Smooth muscle cell of the brain vasculature (primary cell): ENCODE results near the gene SPTSSB.

Source experiments
- DNase-seq: peaks from one replicate; pipeline ENCODE4 v3.0.0-alpha.2; 2012; ENCODE audit warnings: low read depth, low spot score

The SPTSSB gene

DNA sequence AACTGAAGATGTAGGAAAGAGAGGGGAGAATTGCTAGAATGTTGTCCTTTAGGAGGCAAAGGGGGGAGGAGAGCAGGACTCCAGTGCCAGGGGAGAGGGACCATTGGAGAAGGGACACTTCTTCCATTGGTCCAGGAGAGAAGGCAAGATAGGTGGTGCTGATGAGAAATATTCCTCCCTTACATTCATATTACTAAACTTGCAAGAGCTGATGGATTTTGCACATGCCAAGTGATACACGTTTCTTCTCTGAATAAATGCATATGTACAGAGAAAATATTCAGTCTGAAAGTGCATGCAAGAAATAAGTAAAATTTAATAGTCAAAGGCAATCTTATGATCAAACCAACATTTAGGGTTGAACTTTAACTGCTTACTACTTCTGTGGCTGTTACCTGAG, 21.5 kb upstream of the SPTSSB start:
- no peak for DNase-seq

DNA sequence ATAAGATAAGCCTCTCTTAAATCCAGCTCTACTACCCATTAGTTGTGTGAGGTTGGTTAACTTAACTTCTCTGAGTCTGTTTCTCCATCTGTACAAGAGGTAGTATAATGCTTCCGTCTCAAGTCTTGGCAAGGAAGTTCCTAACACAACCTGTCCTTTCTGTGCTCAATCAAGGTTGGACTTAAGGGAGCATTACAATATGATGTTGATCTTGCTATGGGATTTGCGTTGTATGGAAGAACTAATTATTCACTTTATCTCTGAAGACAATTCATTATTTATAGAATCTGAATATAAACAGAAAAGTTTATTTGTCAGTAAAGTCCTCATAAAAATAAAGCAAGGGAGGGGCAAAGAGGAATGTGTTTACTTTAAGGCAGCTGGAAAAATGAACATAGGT, 18.9 kb upstream of the SPTSSB start:
- DNase-seq, result no peak

DNA sequence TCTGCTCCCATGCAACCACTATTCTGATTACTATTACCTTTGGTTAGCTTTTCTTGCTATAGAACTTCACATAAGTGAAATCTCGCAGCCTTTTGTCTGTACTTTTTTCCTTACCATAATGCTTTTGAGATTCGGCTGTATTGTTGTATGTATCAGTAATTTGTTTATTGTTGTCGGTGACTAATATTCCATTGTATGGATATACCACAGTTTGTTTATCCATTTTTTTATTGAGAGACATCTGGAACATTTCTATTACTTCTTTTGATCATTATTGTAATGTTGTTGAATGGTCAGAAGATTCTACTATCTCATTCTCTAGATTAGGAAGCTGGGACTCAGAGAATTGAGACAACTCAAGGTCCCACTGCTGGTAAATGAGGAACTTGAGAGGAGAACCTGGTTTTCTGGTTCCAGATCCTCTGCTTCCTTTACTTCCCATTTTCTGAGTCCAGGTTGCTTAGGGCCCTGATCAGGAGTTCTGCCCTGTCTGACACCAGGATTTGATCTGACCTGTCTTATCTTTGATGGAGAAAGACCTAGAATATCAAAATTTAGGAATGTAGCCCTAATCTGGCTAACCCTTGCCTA, 18.2 kb upstream of the SPTSSB start:
- DNase-seq, result no peak

GRCh38 chr3:161388855-161389254, 17.5 kb upstream of the SPTSSB start:
- DNase-seq, result no peak

GRCh38 chr3:161386991-161387770, 15.9 kb upstream of the SPTSSB start:
- DNase-seq, result no peak

- DNase-seq, result no peak
These were observed 1.3 kb upstream of the SPTSSB start for GRCh38 chr3:161372321-161373260.

DNA sequence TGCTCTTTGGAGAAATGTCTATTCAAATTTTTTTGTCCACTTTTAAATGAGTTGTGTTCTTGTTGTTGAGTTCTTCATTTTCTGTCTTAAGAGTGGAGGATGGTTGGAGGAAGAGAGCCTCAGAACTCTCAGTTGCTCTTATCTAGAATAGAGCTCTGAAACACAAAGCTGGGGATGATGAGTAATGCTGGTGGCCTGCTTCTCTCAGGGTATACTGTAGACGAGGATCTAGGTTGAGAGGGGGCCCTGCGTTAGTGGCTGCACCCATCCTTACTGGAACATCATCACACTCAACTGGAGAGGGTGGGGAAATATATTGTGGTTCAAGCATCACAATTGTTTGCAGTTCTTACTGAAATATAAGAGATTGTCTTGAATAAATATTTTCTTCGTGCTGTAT, 1.8 kb downstream of the SPTSSB start:
- no peak for DNase-seq

GRCh38 chr3:161366094-161366493, 5.2 kb downstream of the SPTSSB start:
- no peak for DNase-seq

DNA sequence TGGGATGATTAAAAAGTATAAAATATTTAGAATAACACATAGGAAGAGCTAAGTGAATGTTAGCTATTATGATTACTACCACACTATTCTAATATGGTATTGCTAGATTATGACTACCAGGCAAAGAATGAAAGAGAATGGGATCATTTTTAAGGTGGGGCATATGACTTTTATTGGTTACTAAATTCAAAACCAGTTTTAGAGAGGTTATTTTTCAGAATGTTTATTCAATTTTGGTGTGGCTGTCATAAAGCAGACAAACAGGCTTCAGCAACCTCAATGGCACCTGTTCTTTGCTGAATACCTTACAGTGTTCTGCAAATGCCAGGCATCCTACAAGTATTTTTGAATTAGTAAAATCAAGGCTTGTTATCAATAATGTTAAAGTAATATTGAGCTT, 12.8 kb downstream of the SPTSSB start:
- DNase-seq, result no peak

GRCh38 chr3:161356287-161356686, 15.0 kb downstream of the SPTSSB start:
- no peak for DNase-seq

- no peak for DNase-seq
These were observed 15.8 kb downstream of the SPTSSB start for GRCh38 chr3:161355508-161355907.

DNA sequence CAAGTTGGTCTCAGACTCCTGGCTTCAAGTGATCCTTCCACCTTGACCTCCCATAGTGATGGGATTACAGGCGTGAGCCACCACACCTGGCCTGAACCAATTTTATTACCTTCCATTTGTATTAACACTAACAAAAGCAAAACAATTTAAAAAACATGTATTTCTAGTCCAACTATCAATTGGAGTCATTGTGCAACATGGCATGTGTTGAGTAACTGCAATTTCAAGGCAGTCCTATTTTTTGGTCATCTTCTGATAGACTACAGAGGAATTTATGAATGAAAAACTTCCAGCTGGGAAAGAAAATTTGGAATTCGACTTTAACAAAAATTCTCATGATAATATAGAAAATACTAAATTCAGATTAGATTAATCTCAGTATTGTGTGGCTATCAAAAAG, 16.8 kb downstream of the SPTSSB start:
- DNase-seq, result no peak

DNA sequence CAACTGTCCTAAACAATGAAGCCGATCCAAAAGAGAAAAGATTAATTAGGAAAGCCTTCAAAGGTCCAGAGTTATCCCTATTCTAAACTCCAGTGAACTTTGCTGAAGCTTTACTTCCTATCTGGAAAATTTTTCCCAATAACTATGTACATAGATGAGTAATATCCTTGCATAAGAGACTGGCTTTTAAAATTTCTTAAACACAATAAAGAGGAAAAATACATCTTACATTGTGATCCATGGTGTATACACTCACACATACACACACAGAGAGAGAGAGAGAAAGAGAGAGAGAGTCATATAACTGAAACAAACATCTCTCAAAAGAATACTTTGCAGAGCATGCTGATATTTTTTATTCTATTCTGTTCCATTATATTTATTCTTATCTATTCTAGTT, 20.0 kb downstream of the SPTSSB start:
- DNase-seq, result no peak

DNA sequence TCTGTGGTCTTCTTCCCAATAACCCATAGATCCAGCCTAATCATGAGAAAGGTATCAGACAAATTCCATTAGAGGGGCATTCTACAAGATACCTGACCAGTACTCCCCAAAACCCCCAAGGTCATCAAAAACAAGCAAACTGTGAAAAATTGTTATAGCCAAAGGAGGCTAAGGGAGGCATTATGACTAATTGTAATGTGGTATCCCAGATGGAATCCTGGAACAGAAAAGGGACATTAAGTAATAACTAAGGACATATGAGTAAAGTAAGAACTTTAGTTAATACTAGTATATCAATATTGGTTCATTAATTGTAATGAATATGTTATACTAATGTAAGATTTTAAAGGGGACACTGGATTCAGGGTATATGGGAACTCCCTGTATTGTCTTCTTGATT, 20.4 kb downstream of the SPTSSB start:
- DNase-seq, result no peak

DNA sequence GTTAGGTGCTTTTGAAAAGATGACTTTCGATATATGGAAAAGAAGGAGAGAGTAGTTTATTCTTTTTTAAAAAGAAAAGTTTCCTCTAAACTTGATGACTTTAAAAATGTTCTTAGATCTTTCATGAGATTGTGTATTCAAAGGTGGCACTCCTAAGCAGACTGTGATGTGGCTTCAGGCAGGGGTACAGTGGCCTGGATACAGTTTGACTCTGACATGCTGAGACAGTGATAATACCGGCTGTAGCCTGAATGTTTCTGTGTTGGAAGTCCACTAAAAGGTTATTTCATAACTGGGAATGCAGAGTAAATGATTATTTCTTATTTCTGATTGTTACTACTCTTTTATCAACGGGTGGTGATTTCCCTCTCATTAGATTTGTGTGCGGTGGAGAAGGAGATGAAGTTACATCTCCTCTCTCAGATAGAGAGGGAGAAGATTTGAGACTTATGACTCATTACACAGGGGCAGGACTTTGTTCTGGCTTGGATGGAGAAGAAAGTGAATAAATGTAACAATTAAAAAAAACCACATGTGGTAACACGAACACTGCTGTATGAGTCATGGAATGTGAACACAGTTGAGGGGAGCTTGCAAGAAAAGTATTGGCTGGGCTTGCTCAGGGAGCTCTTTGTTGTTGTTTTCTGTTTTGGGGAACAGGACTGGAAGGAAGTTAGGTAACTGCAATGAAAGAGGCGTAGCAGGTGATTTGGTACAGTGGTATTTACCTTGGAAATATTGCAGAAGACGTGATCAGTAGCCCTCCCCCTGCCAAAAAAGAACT, 21.6 kb downstream of the SPTSSB start:
- DNase-seq, result no peak

DNA sequence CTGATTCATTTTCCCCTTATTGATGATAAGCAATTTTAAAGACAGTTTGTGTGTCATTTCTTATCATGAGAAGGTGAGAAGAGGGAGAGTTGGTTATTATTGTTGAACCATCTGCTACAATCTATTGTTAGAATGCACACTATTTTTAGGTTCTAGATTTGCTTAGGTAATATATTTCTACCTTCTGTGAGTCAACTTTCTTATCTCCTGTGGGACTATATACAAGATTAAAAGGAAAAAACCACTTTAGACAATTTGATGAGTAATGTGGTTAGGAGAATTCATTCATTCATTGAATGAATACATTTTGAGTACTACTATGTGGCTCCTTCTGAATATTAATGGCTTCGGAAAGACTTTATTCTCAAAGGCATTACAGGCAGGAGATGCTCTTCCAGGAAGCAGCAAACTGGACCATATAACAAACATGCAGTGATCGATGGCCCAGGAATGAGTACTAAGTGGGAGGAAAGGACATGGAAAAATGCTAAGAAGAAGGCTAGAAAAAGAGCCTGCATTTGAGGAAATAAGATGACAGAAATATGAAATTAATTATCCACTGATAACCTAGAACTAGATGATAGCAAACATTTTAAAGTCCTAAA, 22.4 kb downstream of the SPTSSB start:
- DNase-seq, result no peak

GRCh38 chr3:161347726-161348125, 23.6 kb downstream of the SPTSSB start:
- DNase-seq, result no peak

DNA sequence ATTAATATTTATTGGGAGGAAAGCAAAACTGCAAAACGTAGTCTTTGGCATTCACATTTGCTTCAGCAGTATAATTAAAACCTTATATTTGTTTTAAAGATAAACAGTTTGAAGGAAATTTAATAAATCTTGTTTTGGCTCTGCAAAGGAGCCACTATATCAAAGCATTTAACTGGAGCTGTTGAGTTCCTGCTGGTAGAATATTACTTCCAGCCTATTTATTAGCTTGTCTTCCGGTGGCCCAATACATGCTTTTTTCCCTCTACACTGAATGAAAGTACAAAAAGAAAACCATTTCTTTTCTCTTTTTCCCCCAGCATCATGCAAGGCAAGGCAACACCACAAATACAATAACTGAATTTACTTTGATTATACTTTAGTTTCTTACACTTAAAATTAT, 26.3 kb downstream of the SPTSSB start:
- no peak for DNase-seq

GRCh38 chr3:161343986-161344385, 27.3 kb downstream of the SPTSSB start:
- no peak for DNase-seq

GRCh38 chr3:161343540-161343939, 27.8 kb downstream of the SPTSSB start:
- DNase-seq, result no peak

DNA sequence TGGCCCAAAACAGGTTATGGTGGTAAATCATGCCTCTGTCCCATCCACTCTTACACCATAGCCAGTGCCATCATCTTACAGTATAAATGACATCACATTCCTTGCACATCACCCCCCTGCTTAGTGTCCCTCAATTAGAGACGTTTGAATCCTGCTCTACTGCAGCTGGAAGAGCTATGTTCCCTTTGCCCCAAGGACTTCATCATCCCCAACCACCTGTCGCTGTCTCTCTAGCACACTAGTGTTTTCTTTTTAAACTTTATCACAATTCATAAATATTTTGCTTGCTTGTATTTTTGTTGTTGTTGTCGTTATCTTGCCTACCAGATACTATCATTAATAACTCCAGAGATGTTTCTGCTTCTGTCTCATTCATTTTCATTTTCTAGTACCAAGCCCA, 28.7 kb downstream of the SPTSSB start:
- DNase-seq, result no peak
